ENCODE data around the gene ILDR1. TPM values are rescaled to one million over a fixed set of nuclear protein-coding genes. Genes with fewer than 3 reads are reported as not detected.

Gene ILDR1
- total and polyA plus RNA-seq, 2 experiments from 2014 or later, result 1.5 to 1.8 TPM

DNA sequence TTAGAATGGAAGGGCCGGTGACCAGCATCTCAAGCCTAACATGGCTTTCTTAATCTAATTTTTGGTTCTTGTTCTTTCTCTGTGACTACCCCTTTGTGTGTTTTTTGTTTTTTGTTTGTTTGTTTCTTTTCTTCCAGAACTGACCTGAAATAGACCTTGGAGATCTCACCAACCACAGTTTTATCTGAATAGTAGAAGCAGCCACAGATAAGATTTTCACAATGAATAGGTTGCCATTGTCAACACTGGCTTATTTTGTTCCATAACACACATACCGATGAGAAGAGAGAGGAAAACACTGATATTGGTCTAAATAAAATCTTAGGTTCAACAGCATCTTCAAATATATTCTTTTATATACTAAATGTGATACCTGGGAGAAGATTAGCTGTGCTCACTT lies 11.5 kb downstream of the ILDR1 start:
- no peak overlapping the region for H3K4me3 ChIP-seq
- no peak overlapping the region for H3K4me2 ChIP-seq
- H3K27ac ChIP-seq, result no peak overlapping the region
- no peaks in the 10 kb centered on the region for H3K4me1 ChIP-seq (ENCODE audit: insufficient read depth)
- no peak for DNase-seq (ENCODE audit: low spot score)
- no peaks in the 10 kb centered on the region for H3K79me2 ChIP-seq
- H3K27me3 ChIP-seq, result peaks cover 26% of the 10 kb centered on the region
- H3K9me3 ChIP-seq (ENCODE audit: low read depth), result no peaks in the 10 kb centered on the region
- TF ChIP-seq, protein P1, sequence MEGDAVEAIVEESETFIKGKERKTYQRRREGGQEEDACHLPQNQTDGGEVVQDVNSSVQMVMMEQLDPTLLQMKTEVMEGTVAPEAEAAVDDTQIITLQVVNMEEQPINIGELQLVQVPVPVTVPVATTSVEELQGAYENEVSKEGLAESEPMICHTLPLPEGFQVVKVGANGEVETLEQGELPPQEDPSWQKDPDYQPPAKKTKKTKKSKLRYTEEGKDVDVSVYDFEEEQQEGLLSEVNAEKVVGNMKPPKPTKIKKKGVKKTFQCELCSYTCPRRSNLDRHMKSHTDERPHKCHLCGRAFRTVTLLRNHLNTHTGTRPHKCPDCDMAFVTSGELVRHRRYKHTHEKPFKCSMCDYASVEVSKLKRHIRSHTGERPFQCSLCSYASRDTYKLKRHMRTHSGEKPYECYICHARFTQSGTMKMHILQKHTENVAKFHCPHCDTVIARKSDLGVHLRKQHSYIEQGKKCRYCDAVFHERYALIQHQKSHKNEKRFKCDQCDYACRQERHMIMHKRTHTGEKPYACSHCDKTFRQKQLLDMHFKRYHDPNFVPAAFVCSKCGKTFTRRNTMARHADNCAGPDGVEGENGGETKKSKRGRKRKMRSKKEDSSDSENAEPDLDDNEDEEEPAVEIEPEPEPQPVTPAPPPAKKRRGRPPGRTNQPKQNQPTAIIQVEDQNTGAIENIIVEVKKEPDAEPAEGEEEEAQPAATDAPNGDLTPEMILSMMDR (IDR thresholded peaks at IDR 0.05; ENCODE audit: poor library complexity), result no peak
- TF ChIP-seq EZH2phosphoT487 (IDR thresholded peaks at IDR 0.05; ENCODE audit: low read depth, severe bottlenecking, unreplicated experiment) (no peak), EZH2 (IDR thresholded peaks at IDR 0.05; ENCODE audit: borderline replicate concordance) (no peak)
- H2AFZ ChIP-seq, result no peak overlapping the region
- no peaks in the 10 kb centered on the region for H3K36me3 ChIP-seq (replicated peaks; ENCODE audit: insufficient read depth, low read depth)
- no peaks in the 10 kb centered on the region for H3K9me2 ChIP-seq (replicated peaks; ENCODE audit: insufficient read depth)
- H4K20me1 ChIP-seq (ENCODE audit: insufficient read depth, poor library complexity, severe bottlenecking), result no peaks in the 10 kb centered on the region
- 70% methylated on average over 2 of the region's 2 CpGs for WGBS (ENCODE audit: low lambda C conversion rate, missing lambda C conversion rate)

DNA sequence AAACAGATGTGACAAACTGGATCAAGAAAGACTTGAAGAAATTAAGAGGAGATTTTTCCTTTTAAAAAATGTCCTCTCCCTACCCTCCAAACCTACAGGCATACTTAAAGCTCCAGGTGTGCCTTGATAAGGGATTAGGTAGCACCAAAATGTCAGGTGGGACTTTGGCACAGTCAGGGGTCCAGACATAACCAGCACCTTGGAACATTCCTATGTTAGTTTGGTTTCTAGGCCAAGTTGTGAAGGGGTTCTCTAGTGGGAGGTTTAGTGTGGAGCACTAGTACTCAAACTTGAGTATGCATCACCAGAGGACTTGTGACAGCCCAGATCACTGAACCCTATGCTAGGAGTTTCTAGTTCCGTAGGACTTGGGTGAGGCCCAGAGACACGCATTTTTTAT lies 13.9 kb downstream of the ILDR1 start:
- Histone ChIP-seq H3K27ac (no peak overlapping the region), H3K9me3 (ENCODE audit: low read depth) (no peaks in the 10 kb centered on the region), H3K79me2 (no peaks in the 10 kb centered on the region), H2AFZ (no peak overlapping the region), H4K20me1 (ENCODE audit: insufficient read depth, poor library complexity, severe bottlenecking) (no peaks in the 10 kb centered on the region), H3K27me3 (peaks cover 19% of the 10 kb centered on the region), H3K9me2 (replicated peaks; ENCODE audit: insufficient read depth) (no peaks in the 10 kb centered on the region), H3K4me1 (ENCODE audit: insufficient read depth) (no peaks in the 10 kb centered on the region), H3K4me2 (no peak overlapping the region), H3K4me3 (no peak overlapping the region), H3K36me3 (replicated peaks; ENCODE audit: insufficient read depth, low read depth) (no peaks in the 10 kb centered on the region)
- DNase-seq (ENCODE audit: low spot score), result no peak
- 95% methylated on average over 2 of the region's 2 CpGs for WGBS (ENCODE audit: low lambda C conversion rate, missing lambda C conversion rate)
- TF ChIP-seq, protein P1 (IDR thresholded peaks at IDR 0.05; ENCODE audit: poor library complexity), result no peak
- TF ChIP-seq EZH2phosphoT487 (IDR thresholded peaks at IDR 0.05; ENCODE audit: low read depth, severe bottlenecking, unreplicated experiment), result no peak
- no peak for TF ChIP-seq EZH2 (IDR thresholded peaks at IDR 0.05; ENCODE audit: borderline replicate concordance)

DNA sequence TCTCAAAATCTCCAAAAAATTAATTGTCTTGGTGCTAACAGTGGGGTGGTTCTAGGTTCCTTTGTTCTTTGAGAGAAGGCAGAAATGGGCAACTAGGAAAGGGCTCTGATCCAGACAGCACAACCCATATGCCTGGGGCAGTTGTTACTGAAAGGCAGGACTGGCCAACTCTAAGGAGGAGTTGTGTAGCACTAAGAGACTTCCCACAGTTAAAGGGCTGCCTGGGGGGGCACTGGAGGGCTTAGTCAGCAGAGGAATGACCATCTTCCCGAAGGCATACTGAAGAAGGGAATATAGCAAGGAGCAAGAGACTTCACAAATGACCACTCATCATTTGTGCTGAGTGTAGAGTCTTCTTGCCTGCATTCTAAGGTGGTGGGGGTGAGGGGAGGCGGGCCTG lies 15.8 kb downstream of the ILDR1 start:
- Histone ChIP-seq H4K20me1 (ENCODE audit: insufficient read depth, poor library complexity, severe bottlenecking) (no peaks in the 10 kb centered on the region), H3K4me1 (ENCODE audit: insufficient read depth) (no peaks in the 10 kb centered on the region), H3K79me2 (no peaks in the 10 kb centered on the region), H3K9me2 (replicated peaks; ENCODE audit: insufficient read depth) (no peaks in the 10 kb centered on the region), H3K9me3 (ENCODE audit: low read depth) (no peaks in the 10 kb centered on the region), H3K4me2 (no peak overlapping the region), H2AFZ (no peak overlapping the region), H3K4me3 (no peak overlapping the region), H3K27me3 (peaks cover 8% of the 10 kb centered on the region), H3K27ac (no peak overlapping the region), H3K36me3 (replicated peaks; ENCODE audit: insufficient read depth, low read depth) (no peaks in the 10 kb centered on the region)
- no peak for TF ChIP-seq EZH2phosphoT487 (IDR thresholded peaks at IDR 0.05; ENCODE audit: low read depth, severe bottlenecking, unreplicated experiment)
- TF ChIP-seq EZH2 (IDR thresholded peaks at IDR 0.05; ENCODE audit: borderline replicate concordance), result no peak
- TF ChIP-seq, protein P1 (IDR thresholded peaks at IDR 0.05; ENCODE audit: poor library complexity), result no peak
- no peak for DNase-seq (ENCODE audit: low spot score)
- 88% methylated on average over 2 of the region's 2 CpGs for WGBS (ENCODE audit: low lambda C conversion rate, missing lambda C conversion rate)
